ENCODE measurements around the gene SLCO4A1.

The SLCO4A1 gene

GRCh38 chr20:62717933-62718332 lies 75.6 kb downstream of the SLCO4A1 start:
- no peak for DNase-seq (ENCODE audit: low read depth)

- no peak for DNase-seq (ENCODE audit: low read depth)
These were observed 76.2 kb downstream of the SLCO4A1 start for GRCh38 chr20:62718546-62718945.

- DNase-seq (ENCODE audit: low read depth): no peak
These were observed 77.1 kb downstream of the SLCO4A1 start for GRCh38 chr20:62719250-62719935.
